Stimulated activated CD8-positive, alpha-beta memory T cell treated with anti-CD3 and anti-CD28 coated beads, Interleukin-4, amount 100 ng/mL, for 1 hour (primary cell): ENCODE results near the gene NR1H3.
A peak's percentile ranks its signal among the peaks of the same experiment; 100 is the strongest.

Experiments used
- DNase-seq, 2 donors: peaks; one replicate each; pipeline ENCODE4 v3.0.0-alpha.2; 2020; ENCODE audit warnings: low read depth in 2 of 2, low spot score in 1 of 2

Gene NR1H3

GRCh38 chr11:47269002-47269828 lies 11.4 kb downstream of the NR1H3 start:
- DNase-seq: peak; percentile 68

- DNase-seq: peak; percentile 69 to 87
Observed at GRCh38 chr11:47269829-47270305, 12.1 kb downstream of the NR1H3 start, which contains the start of gene MADD. TSS of gene MADD (plus strand) at chr11:47270133.

GRCh38 chr11:47270331-47271271 lies 12.8 kb downstream of the NR1H3 start:
- DNase-seq: no peak

- no peak for DNase-seq
Observed at GRCh38 chr11:47271328-47271727, 13.5 kb downstream of the NR1H3 start.

- DNase-seq: no peak
Observed at GRCh38 chr11:47271961-47272661, 14.3 kb downstream of the NR1H3 start.

- no peak for DNase-seq
Observed at GRCh38 chr11:47272706-47273105, 14.9 kb downstream of the NR1H3 start.

GRCh38 chr11:47274495-47275235 lies 16.9 kb downstream of the NR1H3 start:
- no peak for DNase-seq

GRCh38 chr11:47276923-47277322 lies 19.1 kb downstream of the NR1H3 start:
- no peak for DNase-seq

GRCh38 chr11:47278058-47278457 lies 20.3 kb downstream of the NR1H3 start:
- no peak for DNase-seq

- DNase-seq: no peak
Observed at GRCh38 chr11:47278769-47279168, 21.0 kb downstream of the NR1H3 start.

- DNase-seq: no peak
Observed at GRCh38 chr11:47280099-47280498, 22.3 kb downstream of the NR1H3 start.

- no peak for DNase-seq
Observed at GRCh38 chr11:47280860-47281259, 23.1 kb downstream of the NR1H3 start.

GRCh38 chr11:47282462-47282861 lies 24.7 kb downstream of the NR1H3 start:
- no peak for DNase-seq

GRCh38 chr11:47284151-47284550 lies 26.4 kb downstream of the NR1H3 start:
- no peak for DNase-seq

GRCh38 chr11:47285969-47286770 lies 28.4 kb downstream of the NR1H3 start:
- DNase-seq: no peak

- DNase-seq: no peak
Observed at GRCh38 chr11:47288066-47288465, 30.3 kb downstream of the NR1H3 start.

- no peak for DNase-seq
Observed at GRCh38 chr11:47289856-47290255, 32.1 kb downstream of the NR1H3 start.

GRCh38 chr11:47295385-47295784 lies 37.6 kb downstream of the NR1H3 start:
- DNase-seq: no peak

- no peak for DNase-seq
Observed at GRCh38 chr11:47296045-47296444, 38.2 kb downstream of the NR1H3 start.

GRCh38 chr11:47299078-47299477 lies 41.3 kb downstream of the NR1H3 start:
- DNase-seq: no peak
